ENCODE measurements around the gene PRKAR2A.
"Not testable (repeated sequence)": the region's sequence is repeated elsewhere in the genome, so short reads cannot be mapped to it uniquely, and the experiment has no call there.

PRKAR2A gene

GRCh38 chr3:48747706-48748105, 100.0 kb downstream of the PRKAR2A start:
- H3K4me3 ChIP-seq (ENCODE audit: low read depth, low read length): no peak overlapping the region
- no peak for TF ChIP-seq CTCF (IDR thresholded peaks at IDR 0.05; ENCODE audit: low read depth, low read length)

GRCh38 chr3:48747015-48747615, 100.6 kb downstream of the PRKAR2A start:
- no peak overlapping the region for H3K4me3 ChIP-seq (ENCODE audit: low read depth, low read length)
- TF ChIP-seq CTCF (IDR thresholded peaks at IDR 0.05; ENCODE audit: low read depth, low read length): no peak

- no peak for TF ChIP-seq CTCF (IDR thresholded peaks at IDR 0.05; ENCODE audit: low read depth, low read length)
- no peak overlapping the region for H3K4me3 ChIP-seq (ENCODE audit: low read depth, low read length)
Measured at GRCh38 chr3:48743773-48744172, 103.9 kb downstream of the PRKAR2A start.

GRCh38 chr3:48741226-48741625, 106.4 kb downstream of the PRKAR2A start:
- H3K4me3 ChIP-seq (ENCODE audit: low read depth, low read length): not testable (repeated sequence)

- H3K4me3 ChIP-seq (ENCODE audit: low read depth, low read length): no peak overlapping the region
- TF ChIP-seq CTCF (IDR thresholded peaks at IDR 0.05; ENCODE audit: low read depth, low read length): peak; percentile 93
Measured at GRCh38 chr3:48739955-48740823, 107.5 kb downstream of the PRKAR2A start.

- no peak overlapping the region for H3K4me3 ChIP-seq (ENCODE audit: low read depth, low read length)
Measured at GRCh38 chr3:48739617-48739954, 108.1 kb downstream of the PRKAR2A start.

GRCh38 chr3:48738926-48739616, 108.6 kb downstream of the PRKAR2A start:
- TF ChIP-seq CTCF (IDR thresholded peaks at IDR 0.05; ENCODE audit: low read depth, low read length): no peak
- H3K4me3 ChIP-seq (ENCODE audit: low read depth, low read length): no peak overlapping the region

More at GRCh38 chr3:48739617-48739954, 108.1 kb downstream of the PRKAR2A start:
- no peak for TF ChIP-seq CTCF (IDR thresholded peaks at IDR 0.05; ENCODE audit: low read depth, low read length)
